Activated CD4-positive, alpha-beta T cell treated with anti-CD3 and anti-CD28 coated beads for 36 hours (primary cell): Measurements from ENCODE around the gene ATF7. TPM values are rescaled to one million over a fixed set of nuclear protein-coding genes. Genes with fewer than 3 reads are reported as not detected.
A peak's percentile ranks its signal among the peaks of the same experiment; 100 is the strongest.

ENCODE experiments used
- ATAC-seq: fragments of 200-7000 bp; cut with Tn5 transposase; one replicate; pipeline ENCODE4 v1.10.0; 2021; ENCODE audit warnings: mild to moderate bottlenecking, moderate library complexity
- CTCF ChIA-PET: fragments of 350-600 bp; sonication (Branson Sonifier 250); formaldehyde crosslinking; loops from one replicate; lab custom pipeline; 2021; ENCODE audit warnings: antibody characterized with exemption; lab: Charles Lee
- POLR2A ChIA-PET: fragments of 350-600 bp; sonication (Branson Sonifier 250); formaldehyde crosslinking; loops from one replicate; lab custom pipeline; 2021; ENCODE audit warnings: antibody characterized with exemption, inconsistent platforms; lab: Charles Lee
- DNase-seq: peaks from one replicate; pipeline ENCODE4 v3.0.0-alpha.2; 2020
- H3K27ac Mint-ChIP-seq: one replicate; pipeline ENCODE4 v1.8.0; 2021; ENCODE audit warnings: mixed read lengths
- H3K27me3 Mint-ChIP-seq: one replicate; pipeline ENCODE4 v1.8.0; 2021; ENCODE audit warnings: mixed read lengths
- H3K36me3 Mint-ChIP-seq: one replicate; pipeline ENCODE4 v1.8.0; 2021; ENCODE audit warnings: low read depth, mixed read lengths
- H3K4me1 Mint-ChIP-seq: one replicate; pipeline ENCODE4 v1.8.0; 2021; ENCODE audit warnings: mixed read lengths
- H3K4me3 Mint-ChIP-seq: one replicate; pipeline ENCODE4 v1.8.0; 2021; ENCODE audit warnings: mild to moderate bottlenecking, moderate library complexity, mixed read lengths
- H3K9me3 Mint-ChIP-seq: one replicate; pipeline ENCODE4 v1.8.0; 2021; ENCODE audit warnings: low read depth, mixed read lengths
- intact Hi-C, 2 experiments: fragments of 100-400 bp; cut with DNase I in 1 of 2; cut with micrococcal nuclease in 1 of 2; formaldehyde crosslinking; loops; one replicate each; pipeline versions ENCODE4 v1.14.2 to v1.15.1; 2022 to 2024; cut with DNase I, micrococcal nuclease
- total RNA-seq, 2 experiments: library from RNA; stranded (reverse); gene quantifications; one replicate each; pipeline ENCODE4 v1.2.3, GENCODE V29; 2021

ATF7 gene
- total RNA-seq, 2 experiments from 2014 or later = 23.0 to 28.1 TPM

GRCh38 chr12:53462935-53463334 lies 163.2 kb downstream of the ATF7 start:
- Mint-ChIP-seq H3K4me3 (no peak overlapping the region), H3K9me3 (no peaks in the 10 kb centered on the region), H3K27me3 (no peaks in the 10 kb centered on the region), H3K4me1 (peaks cover 43% of the 10 kb centered on the region), H3K27ac (no peak overlapping the region), H3K36me3 (peaks cover 93% of the 10 kb centered on the region)
- ATAC-seq (no peak), DNase-seq (no peak)
- POLR2A ChIA-PET = interaction anchor here (0.6 to 4.2 kb wide), 3 partner anchors 10 to 38 kb away, joined by 3 to 36 read pairs (median 4); partner anchors contain the start of gene TARBP2
- intact Hi-C loops = loop anchor here (5.0 kb wide), 1 partner anchor 441 kb away; no protein-coding TSS in a partner anchor
- CTCF ChIA-PET = no interaction called here

DNA sequence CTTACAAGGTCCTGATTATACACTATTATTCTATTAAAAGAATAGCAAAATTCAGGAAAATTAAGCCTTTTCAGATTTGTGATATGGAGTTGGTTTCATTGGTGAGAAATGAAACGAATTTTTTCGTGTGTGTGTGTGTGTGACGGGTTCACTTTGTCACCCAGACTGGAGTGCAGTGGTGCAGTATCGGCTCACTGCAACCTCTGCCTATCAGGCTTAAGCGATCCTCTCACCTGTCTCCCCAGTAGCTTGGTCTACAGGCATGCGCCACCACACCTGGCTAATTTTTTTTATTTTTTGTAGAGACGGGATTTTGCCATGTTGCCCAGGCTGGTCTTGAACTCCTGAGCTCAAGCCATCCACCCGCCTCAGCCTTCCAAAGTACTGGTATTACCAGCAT lies 164.6 kb downstream of the ATF7 start:
- ATAC-seq (no peak), DNase-seq (no peak)
- Mint-ChIP-seq H3K27ac (no peak overlapping the region), H3K4me1 (peaks cover 43% of the 10 kb centered on the region), H3K4me3 (no peak overlapping the region), H3K36me3 (peaks cover 84% of the 10 kb centered on the region), H3K9me3 (no peaks in the 10 kb centered on the region), H3K27me3 (no peaks in the 10 kb centered on the region)
- ChIA-PET CTCF (interaction anchor here (0.5 to 1.1 kb wide), 2 partner anchors 15 to 436 kb away, joined by 3 read pairs; no protein-coding TSS in a partner anchor), POLR2A (interaction anchor here (0.6 to 1.3 kb wide), 4 partner anchors 20 to 109 kb away, joined by 3 to 6 read pairs (median 4); partner anchors contain the start of genes PRR13 and TARBP2)
- intact Hi-C loops = loop anchor here (1.0 to 5.0 kb wide), 2 partner anchors 9 to 439 kb away; no protein-coding TSS in a partner anchor

DNA sequence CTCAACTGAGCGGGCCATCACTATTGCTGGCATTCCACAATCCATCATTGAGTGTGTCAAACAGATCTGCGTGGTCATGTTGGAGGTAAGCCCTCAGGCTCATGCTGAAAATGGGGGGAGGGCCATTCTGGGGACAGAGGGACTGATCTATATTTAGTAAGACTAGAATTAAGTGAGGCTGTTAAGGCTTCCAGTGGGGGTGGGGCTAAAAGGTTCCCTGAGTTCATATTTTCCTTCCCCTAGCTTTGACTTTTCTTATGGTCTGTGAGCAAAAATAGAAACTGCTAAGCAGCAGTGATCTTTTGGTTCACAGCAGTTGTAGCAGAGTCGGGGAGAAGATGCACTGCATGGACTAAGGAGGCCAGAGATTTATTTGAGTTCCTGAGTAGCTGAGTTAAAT lies 165.1 kb downstream of the ATF7 start:
- Mint-ChIP-seq H3K27ac (peak overlapping the region; percentile 80), H3K27me3 (no peaks in the 10 kb centered on the region), H3K36me3 (peaks cover 83% of the 10 kb centered on the region), H3K9me3 (no peaks in the 10 kb centered on the region), H3K4me3 (no peak overlapping the region), H3K4me1 (peaks cover 43% of the 10 kb centered on the region)
- intact Hi-C loops = loop anchor here (1.0 to 5.0 kb wide), 2 partner anchors 9 to 439 kb away; no protein-coding TSS in a partner anchor
- CTCF ChIA-PET = interaction anchor here (0.5 to 1.1 kb wide), 2 partner anchors 15 to 436 kb away, joined by 3 read pairs; no protein-coding TSS in a partner anchor
- ATAC-seq (no peak), DNase-seq (no peak)
- POLR2A ChIA-PET = interaction anchor here (0.6 to 1.1 kb wide), 2 partner anchors 108 to 175 kb away, joined by 3 read pairs; no protein-coding TSS in a partner anchor

DNA sequence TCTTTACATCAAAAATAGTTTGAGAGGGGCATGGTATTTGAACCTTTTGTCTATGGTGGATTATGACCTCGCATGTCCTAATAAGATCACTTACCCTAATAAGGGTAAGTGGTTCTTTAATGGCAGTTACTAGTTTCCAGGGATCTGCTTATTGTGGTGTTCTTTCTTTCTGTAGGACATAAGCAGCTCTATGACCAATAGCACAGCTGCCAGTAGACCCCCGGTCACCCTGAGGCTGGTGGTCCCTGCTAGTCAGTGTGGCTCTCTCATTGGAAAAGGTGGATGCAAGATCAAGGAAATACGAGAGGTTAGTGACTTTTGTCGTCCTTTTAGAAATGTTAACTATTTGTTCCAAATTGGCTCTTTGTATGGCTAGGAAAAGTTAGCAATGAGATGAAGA lies 167.1 kb downstream of the ATF7 start:
- Mint-ChIP-seq H3K9me3 (no peaks in the 10 kb centered on the region), H3K36me3 (peaks cover 83% of the 10 kb centered on the region), H3K27ac (peak overlapping the region; percentile 47), H3K4me3 (no peak overlapping the region), H3K27me3 (no peaks in the 10 kb centered on the region), H3K4me1 (peaks cover 46% of the 10 kb centered on the region)
- intact Hi-C loops = no loop called here
- POLR2A ChIA-PET = interaction anchor here (0.6 to 0.7 kb wide), 3 partner anchors 11 to 20 kb away, joined by 3 to 4 read pairs (median 4); no protein-coding TSS in a partner anchor
- no peak for DNase-seq
- ATAC-seq = no peak
- CTCF ChIA-PET = interaction anchor here (1.8 to 2.1 kb wide), 2 partner anchors 14 to 23 kb away, joined by 5 to 8 read pairs; no protein-coding TSS in a partner anchor

Other genes with a start within 250 kb of the ATF7 start
- 10 to 100 TPM; 76.8 to 93.5 TPM for gene SP1, start 246.2 kb downstream of the ATF7 start, total RNA-seq
- not detected for gene AMHR2, start 202.5 kb downstream of the ATF7 start, total RNA-seq
- 100 to 1,000 TPM; 250 to 266 TPM for gene PRR13, start 184.6 kb downstream of the ATF7 start, total RNA-seq
- gene PCBP2, start 174.3 kb downstream of the ATF7 start, total RNA-seq = 100 to 1,000 TPM; 881 to 999 TPM
- 10 to 100 TPM; 12.6 to 13.8 TPM for gene MAP3K12, start 126.9 kb downstream of the ATF7 start, total RNA-seq
- gene TARBP2, start 125.1 kb downstream of the ATF7 start, total RNA-seq = 10 to 100 TPM; 28.3 to 30.2 TPM
- not detected for gene NPFF, start 118.9 kb downstream of the ATF7 start, total RNA-seq
- gene ATP5MC2, start 49.7 kb upstream of the ATF7 start, total RNA-seq = 100 to 1,000 TPM; 356 to 415 TPM
- gene CALCOCO1, start 101.1 kb upstream of the ATF7 start, total RNA-seq = 10 to 100 TPM; 17.1 to 20.4 TPM
- not detected for gene CISTR, start 125.6 kb upstream of the ATF7 start, total RNA-seq